Ecto neural progenitor cell (in vitro differentiated cells): ENCODE results near the gene CERKL.

Experiments
- DNase-seq: peaks from one replicate; pipeline ENCODE4 v3.0.0-alpha.2; 2018; ENCODE audit warnings: low spot score

Gene CERKL

DNA sequence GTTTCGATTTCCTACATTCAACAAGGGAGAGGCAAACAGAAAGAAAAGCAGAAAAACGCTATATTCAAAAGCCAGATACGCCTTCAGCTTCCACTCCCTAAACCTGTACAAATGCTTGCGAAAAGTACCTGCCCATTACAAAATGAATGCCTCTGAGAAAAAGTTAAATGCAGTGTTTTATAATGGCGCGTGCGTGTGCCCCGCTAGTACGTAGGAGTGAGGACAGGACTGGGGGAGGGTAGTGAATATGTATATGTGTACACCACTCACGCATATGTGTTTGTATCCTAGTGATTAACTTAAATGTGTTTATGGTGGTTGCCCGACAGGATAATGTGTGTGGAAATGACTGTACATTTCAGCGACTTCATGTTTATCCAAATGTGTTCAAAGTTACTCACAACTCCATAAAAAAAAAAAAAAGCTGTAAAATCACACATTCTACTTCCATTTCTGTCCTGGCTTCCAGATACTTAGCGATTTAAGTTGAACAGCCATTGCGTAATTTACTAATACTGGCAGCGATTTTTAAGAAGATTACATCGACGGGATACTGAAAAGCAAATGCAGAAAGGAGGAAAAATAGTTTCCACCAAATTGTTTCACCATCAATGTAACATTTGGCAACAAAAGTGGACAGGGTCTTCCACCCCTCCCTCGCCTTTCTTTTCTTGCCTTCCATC is 22.1 kb upstream of the CERKL start:
- no peak for DNase-seq

DNA sequence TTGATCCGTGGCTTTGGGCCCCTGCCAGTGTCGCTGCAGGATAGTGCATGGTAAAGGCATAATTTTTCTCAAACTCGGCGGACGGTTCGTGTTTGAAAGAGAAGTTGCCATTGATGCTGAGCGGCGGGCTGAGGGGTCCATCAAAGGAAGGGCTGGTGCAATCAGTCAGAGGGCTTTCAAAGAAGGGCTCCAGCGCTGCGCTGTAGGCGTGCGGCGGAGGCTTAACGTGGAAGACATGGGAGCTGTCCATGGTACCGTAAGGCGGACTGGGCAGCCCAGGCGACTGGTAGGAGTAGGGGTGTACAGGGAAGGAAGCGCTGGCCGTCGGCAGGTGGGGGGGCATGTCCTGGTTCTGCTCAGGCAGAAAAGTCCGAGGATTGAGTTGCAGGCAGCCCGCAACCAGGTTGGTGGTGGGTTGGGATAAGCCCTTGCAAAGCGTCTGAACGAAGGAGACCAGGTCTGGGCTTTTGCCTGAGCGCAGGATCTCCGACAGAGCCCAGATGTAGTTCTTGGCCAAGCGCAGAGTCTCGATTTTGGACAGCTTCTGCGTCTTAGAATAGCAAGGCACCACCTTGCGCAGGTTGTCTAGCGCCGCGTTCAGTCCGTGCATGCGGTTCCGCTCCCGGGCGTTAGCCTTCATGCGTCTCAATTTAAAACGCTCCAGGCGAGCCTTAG is 21.1 kb upstream of the CERKL start:
- peak; percentile 91 for DNase-seq

- no peak for DNase-seq
These were observed 18.3 kb upstream of the CERKL start for GRCh38 chr2:181675254-181675653.

GRCh38 chr2:181674461-181674860 is 17.6 kb upstream of the CERKL start:
- DNase-seq: no peak

DNA sequence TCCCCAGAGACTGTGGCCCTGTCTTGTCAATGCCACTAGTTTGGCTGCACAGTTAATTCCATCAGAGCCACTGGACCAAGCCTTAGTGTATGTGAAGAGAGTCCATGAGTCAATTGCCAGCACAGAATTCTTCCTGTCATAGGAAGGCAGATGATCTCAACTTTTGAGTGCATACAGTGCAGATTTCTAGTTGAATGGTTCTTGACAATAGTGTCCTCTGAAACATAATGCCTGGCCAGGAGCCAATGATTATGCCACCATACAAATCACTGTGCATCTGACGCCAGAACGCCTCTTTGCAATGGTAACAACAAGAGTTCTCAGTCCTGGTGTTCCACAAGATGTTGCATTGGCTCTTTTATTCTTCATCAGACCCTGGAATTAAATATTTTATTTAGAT is 16.3 kb upstream of the CERKL start:
- no peak for DNase-seq

DNA sequence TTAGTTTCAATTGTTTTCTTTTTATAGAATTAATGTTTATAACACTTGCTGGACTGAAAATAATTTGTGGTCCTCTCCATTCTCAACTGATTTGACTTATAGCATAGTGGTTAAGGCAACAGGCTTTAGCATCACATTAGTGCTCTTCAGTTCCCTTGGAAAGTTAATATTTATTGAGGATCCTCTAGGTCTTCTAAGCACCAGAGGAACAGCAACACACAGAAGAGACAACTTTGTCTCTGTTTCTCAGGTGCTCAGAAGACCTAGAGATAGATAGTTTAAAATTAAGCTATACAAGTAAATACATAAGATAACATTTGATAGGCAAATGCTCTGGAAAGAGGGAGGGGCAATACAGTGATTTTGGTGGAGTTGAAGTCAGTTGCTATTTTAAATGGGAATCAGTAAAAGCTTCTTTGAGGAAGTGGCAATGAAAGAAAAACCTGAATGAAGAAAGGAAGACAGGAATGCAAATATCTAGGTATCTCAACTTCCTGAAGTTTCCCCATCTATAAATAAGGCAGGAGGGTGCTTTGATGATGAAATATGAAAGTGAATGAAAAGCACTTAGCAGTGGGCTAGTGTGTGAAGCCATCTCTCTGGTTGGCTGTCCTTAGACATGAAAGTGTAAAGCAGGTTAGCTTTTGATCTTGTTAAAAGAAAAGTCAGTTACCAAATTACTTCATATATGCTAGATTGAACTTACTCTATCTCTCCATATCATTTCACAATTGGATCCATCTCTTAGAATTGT is 15.5 kb upstream of the CERKL start:
- DNase-seq: no peak

GRCh38 chr2:181670632-181671031 is 13.7 kb upstream of the CERKL start:
- no peak for DNase-seq

- no peak for DNase-seq
These were observed 10.3 kb upstream of the CERKL start for GRCh38 chr2:181667234-181667633.

DNA sequence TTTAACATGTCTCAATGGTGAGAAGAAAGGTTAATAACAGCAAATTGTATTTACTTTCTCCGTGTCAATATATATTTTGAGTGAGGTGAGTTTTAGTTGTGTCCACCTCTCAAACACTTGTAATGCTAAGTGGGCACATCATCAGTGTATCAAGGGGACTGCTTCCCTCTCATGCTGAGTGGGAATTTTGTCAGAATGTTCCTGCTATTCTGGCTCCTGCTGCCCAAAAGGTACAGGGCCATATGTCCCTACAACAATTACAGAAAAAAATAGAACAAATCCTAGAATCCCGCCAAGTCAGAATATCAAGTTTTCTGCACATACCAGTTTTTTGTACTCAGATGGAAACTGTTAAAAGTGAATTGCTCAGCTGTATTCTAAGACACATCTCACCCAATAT is 5.4 kb upstream of the CERKL start:
- DNase-seq: no peak

DNA sequence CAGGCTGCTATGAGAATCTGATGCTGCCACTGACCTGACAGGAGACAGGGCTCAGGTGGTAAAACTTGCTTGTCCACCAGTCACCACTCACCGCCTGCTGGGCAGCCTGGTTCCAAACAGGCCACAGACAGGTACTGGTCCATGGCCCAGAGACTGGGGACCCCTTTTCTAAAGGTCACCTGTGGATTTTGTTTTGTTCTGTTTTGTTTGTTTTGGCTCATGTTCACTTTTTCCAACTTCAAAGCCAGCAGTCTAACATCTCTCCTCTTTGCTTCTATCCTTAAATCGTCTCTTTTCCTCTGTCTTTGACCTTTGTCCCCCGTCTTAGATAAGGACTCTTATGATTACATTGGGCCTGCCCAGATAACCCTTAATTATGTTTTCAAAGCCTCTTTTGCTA is 3.3 kb upstream of the CERKL start:
- no peak for DNase-seq

DNA sequence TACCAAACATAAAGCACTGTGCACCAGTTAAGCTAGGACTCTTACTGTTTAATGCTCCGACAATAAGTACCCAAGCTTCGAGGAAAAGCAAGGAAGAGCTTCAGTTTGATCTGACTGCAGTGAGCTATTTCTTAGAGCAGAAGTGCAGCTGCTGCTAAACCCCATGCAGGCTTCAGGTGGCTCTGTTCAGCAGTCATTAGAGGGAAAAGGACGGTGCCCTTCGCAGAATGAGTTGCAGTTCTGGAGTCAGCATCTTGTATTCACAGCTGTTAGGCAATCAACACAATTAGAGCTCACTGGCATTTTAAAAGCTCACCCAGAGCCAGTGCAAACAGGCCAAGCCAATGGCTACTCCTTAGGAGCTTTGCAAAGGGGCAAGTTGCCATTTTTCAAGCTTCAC is 1.5 kb upstream of the CERKL start:
- DNase-seq: no peak

DNA sequence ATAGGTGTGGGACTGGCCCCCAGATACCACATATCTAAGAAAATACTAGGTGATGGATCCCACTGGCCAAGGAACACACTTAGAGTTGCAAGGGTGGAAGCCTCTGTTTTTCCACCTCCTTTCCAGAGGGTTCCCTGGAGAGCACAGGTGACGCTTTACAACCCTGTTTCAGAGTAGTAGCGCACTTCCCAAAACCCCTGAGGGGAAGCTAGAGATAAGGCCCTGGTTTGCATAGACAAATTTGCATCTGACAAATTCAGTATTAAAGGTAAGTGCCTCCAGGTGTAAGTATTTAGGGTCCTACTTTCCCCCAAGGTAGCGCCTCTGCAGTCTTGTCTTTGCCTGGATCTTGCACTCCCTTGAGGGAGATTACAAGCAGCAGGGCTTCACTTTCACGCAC is 474 bp upstream of the CERKL start:
- no peak for DNase-seq

DNA sequence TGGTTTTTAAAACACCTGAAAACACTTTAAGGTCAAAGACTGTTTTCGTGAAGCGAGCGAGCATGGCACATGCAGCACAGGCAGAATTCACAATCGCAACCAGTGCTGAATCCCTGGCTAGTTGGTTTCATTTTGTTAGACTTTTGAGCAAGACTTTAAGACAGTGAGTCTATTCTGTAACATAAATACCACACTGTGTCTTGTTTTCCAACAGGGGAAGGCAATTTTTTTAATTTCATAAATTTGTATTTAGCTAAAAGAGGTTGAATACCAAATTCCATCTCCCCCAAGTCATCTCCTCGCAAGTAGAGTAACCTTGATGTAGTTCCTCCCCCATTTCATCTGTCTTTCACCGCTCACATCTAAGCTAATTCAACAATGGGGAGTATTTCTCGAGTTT is 1.4 kb downstream of the CERKL start:
- no peak for DNase-seq

GRCh38 chr2:181649436-181649979 is 7.4 kb downstream of the CERKL start:
- no peak for DNase-seq

GRCh38 chr2:181648478-181649155 is 8.3 kb downstream of the CERKL start:
- DNase-seq: no peak

DNA sequence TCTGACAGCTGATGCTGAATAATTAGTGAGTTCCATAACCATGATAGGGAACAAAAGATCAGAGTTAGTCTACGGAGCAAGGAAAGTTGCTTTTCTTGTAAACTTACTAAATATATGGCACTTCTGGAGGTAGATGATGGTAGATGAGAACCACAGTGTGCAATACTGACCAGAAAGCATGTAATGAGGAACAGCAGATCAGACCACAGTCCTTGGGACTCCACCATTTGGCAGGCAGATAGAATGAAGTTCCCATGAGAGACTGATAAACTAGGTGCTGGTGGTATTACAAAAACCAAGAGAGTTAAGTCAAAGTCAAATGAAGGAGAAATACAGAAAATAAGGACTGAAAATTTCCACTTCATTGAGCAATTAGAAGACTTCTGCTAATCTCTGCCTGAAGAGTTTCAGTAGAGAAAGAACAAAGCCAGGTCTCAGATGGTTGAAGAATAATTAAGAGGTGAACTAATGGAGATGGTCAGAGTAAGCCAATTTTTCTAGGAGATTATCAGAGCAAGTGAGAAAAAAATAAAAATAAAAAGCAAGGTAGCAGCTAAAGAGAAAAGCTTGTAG is 10.4 kb downstream of the CERKL start:
- DNase-seq: no peak

DNA sequence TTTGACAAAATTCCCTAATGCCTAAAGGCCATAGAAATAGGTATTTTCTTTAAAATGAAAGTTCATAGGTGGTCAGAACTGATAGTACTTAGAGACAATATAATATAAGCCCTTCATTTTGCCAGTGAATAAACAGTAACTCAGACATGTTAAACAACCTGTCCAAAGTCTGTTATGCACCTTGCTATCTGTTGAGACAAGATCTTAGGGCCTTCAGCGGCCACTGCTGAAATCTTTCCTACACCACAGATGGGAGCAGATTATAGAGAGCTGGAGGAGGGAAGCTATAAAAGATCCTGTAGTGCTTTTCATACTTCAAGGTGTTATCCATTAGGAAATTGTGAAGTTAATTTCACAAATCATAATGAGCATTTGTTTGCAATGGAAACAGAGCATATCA is 13.8 kb downstream of the CERKL start:
- no peak for DNase-seq

GRCh38 chr2:181642086-181642485 is 14.8 kb downstream of the CERKL start:
- DNase-seq: no peak

GRCh38 chr2:181639686-181640085 is 17.2 kb downstream of the CERKL start:
- no peak for DNase-seq

DNA sequence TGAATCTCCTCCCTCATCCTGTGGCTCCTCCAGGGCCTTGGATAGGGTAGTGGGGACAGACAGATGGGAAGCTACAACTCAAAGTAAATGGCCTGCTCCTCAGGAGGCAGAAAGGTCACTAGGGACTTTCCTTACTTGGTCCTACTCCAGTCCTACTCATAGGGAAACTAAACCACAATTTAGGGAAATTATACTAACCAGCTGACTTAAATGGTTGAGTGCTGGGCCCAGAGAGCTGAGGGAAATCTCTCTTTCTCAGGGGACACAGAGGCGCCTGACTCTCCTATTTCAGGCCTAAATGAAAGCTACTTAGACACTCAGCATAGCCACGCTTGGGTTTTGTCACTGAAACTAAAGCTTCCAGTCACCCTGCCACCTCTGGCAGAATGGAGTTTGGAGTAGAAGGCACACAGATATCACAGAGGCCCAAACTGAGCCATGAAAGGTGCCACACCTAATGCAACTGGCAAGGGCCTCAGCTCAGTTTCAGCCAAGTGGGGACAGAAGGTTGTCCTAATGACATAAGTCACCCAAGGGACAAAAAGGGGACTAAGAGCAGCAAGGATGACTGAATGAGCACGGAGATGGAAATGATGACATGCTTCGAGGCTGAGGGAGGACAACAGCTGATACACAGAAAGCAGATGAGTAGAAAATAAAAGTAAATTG is 24.0 kb downstream of the CERKL start:
- no peak for DNase-seq
